K562 (cell line): Measurements from ENCODE around the gene SLC39A5. TPM values are rescaled to one million over a fixed set of nuclear protein-coding genes. Genes with fewer than 3 reads are reported as not detected.
A peak's percentile ranks its signal among the peaks of the same experiment; 100 is the strongest.

Source experiments
- ATF1 ChIP-seq, 2 experiments: fragments of 450-650 bp in 1 of 2; IDR thresholded peaks; 2 replicates each; pipeline ENCODE4 v1.6.1; 2016; ENCODE audit warnings: missing compliant biosample characterization in 1 of 2, missing genetic modification characterization in 1 of 2
- CBFA2T2 ChIP-seq: fragments of 450-650 bp; conservative IDR thresholded peaks from 2 replicates; pipeline ENCODE4 v1.6.1; 2017; ENCODE audit warnings: mild to moderate bottlenecking
- CBX2 ChIP-seq: fragments of 200-600 bp; sonication (generic); IDR thresholded peaks from one replicate; pipeline ENCODE4 v1.6.1; 2012; ENCODE audit warnings: mild to moderate bottlenecking, low read length, inconsistent platforms; ENCODE audit not compliant: insufficient read depth, poor library complexity, severe bottlenecking
- E2F4 ChIP-seq: sonication (generic); formaldehyde crosslinking; IDR thresholded peaks from 2 replicates; pipeline ENCODE4 v1.8.0; 2022; ENCODE audit warnings: mild to moderate bottlenecking, low read depth, missing genetic modification reagents
- FOXM1 ChIP-seq, 2 experiments: fragments of 450-650 bp in 1 of 2; sonication (generic) in 1 of 2; formaldehyde crosslinking in 1 of 2; IDR thresholded peaks; 2 replicates each; pipeline versions ENCODE4 v1.6.1 to v1.9.0; 2017 to 2022; ENCODE audit warnings: low read depth in 2 of 2, mild to moderate bottlenecking in 2 of 2, missing genetic modification reagents in 1 of 2, moderate library complexity in 1 of 2
- HMG20A ChIP-seq: fragments of 450-650 bp; formaldehyde crosslinking; conservative IDR thresholded peaks from 2 replicates; pipeline ENCODE4 v1.4.0; 2020; ENCODE audit warnings: mild to moderate bottlenecking, mixed read lengths
- IFI16 ChIP-seq: fragments of 250-450 bp; sonication (Bioruptor Pico); IDR thresholded peaks from 2 replicates; pipeline ENCODE4 v2.1.2; 2022; ENCODE audit warnings: mild to moderate bottlenecking, inconsistent platforms
- ILF3 ChIP-seq: fragments of 450-650 bp; IDR thresholded peaks from 2 replicates; pipeline ENCODE4 v1.6.1; 2018; ENCODE audit warnings: antibody characterized with exemption, mild to moderate bottlenecking, moderate library complexity, borderline replicate concordance
- NELFE ChIP-seq: IDR thresholded peaks from 2 replicates; pipeline ENCODE4 v1.6.1; 2011; ENCODE audit warnings: mild to moderate bottlenecking; ENCODE audit not compliant: insufficient read depth, insufficient read length
- NKRF ChIP-seq: fragments of 450-650 bp; IDR thresholded peaks from 2 replicates; pipeline ENCODE4 v1.6.1; 2016; ENCODE audit warnings: borderline replicate concordance
- RBFOX2 ChIP-seq: fragments of 200-400 bp; formaldehyde crosslinking; IDR thresholded peaks from 2 replicates; pipeline ENCODE4 v1.6.1; 2017; ENCODE audit warnings: low read depth, mild to moderate bottlenecking, low read length, moderate library complexity
- SAP30 ChIP-seq: fragments of 200-600 bp; sonication (generic); IDR thresholded peaks from 2 replicates; pipeline ENCODE4 v1.6.1; 2012; ENCODE audit warnings: borderline replicate concordance, low read depth, mild to moderate bottlenecking, moderate library complexity, low read length, control low read depth, inconsistent platforms; ENCODE audit not compliant: insufficient read depth, poor library complexity, severe bottlenecking
- ZFPM2 ChIP-seq: fragments of 250-450 bp; sonication (Bioruptor Pico); IDR thresholded peaks from 2 replicates; pipeline ENCODE4 v1.5.1; 2022; ENCODE audit warnings: mild to moderate bottlenecking
- ZNF311 ChIP-seq: fragments of 250-450 bp; sonication (Bioruptor Pico); IDR thresholded peaks from 2 replicates; pipeline ENCODE4 v1.4.0; 2020; ENCODE audit warnings: mild to moderate bottlenecking, moderate library complexity
- ZNF586 ChIP-seq: fragments of 450-650 bp; formaldehyde crosslinking; conservative IDR thresholded peaks from 2 replicates; pipeline ENCODE4 v1.4.0; 2020; ENCODE audit warnings: mild to moderate bottlenecking, moderate library complexity
- polyA plus RNA-seq, 8 experiments: library from polyadenylated mRNA; depleted of rRNA in 4 of 8; stranded (reverse) in 5 of 8; unstranded in 3 of 8; fragments of >200 nt; fragmentation: Nextera tagmentation in 2 of 8; fragmentation: Illumina TruSeq in 1 of 8; extraction: Ambion mirVana in 2 of 8; extraction: Trizol in 1 of 8; gene quantifications; 2 replicates each; pipeline versions ENCODE4 v1.2.1 to v1.2.3, GENCODE V29; 2011 to 2014; ENCODE audit warnings: inconsistent platforms in 1 of 8, missing spikeins in 1 of 8
- total RNA-seq, 7 experiments: library from RNA; depleted of rRNA in 6 of 7; stranded (reverse); fragments of >200 nt in 6 of 7; fragmentation: Illumina TruSeq in 2 of 7; extraction: Trizol in 2 of 7; gene quantifications; 2 replicates each; pipeline versions ENCODE4 v1.2.1 to v1.2.3, GENCODE V29; 2011 to 2021; ENCODE audit warnings: low replicate concordance in 1 of 7
- TF ChIP-seq, protein P1 (sequence below): sonication (generic); formaldehyde crosslinking; IDR thresholded peaks from 2 replicates; pipeline ENCODE4 v1.8.0; 2023; ENCODE audit warnings: mild to moderate bottlenecking, missing genetic modification reagents
- TF ChIP-seq, protein P2 (sequence below): sonication (generic); formaldehyde crosslinking; IDR thresholded peaks from 2 replicates; pipeline ENCODE4 v1.8.1; 2023; ENCODE audit warnings: mild to moderate bottlenecking, missing genetic modification reagents

SLC39A5 gene
- total and polyA plus RNA-seq, 9 of the 15 experiments (the other 6 are each of a cell fraction or from before 2014, with no cell fraction given): 0.08 to 0.10 TPM; not detected in 7

GRCh38 chr12:56224102-56224701, 5.6 kb upstream of the SLC39A5 start, which contains the start of gene NABP2 (continued):
- TF ChIP-seq, protein P1, sequence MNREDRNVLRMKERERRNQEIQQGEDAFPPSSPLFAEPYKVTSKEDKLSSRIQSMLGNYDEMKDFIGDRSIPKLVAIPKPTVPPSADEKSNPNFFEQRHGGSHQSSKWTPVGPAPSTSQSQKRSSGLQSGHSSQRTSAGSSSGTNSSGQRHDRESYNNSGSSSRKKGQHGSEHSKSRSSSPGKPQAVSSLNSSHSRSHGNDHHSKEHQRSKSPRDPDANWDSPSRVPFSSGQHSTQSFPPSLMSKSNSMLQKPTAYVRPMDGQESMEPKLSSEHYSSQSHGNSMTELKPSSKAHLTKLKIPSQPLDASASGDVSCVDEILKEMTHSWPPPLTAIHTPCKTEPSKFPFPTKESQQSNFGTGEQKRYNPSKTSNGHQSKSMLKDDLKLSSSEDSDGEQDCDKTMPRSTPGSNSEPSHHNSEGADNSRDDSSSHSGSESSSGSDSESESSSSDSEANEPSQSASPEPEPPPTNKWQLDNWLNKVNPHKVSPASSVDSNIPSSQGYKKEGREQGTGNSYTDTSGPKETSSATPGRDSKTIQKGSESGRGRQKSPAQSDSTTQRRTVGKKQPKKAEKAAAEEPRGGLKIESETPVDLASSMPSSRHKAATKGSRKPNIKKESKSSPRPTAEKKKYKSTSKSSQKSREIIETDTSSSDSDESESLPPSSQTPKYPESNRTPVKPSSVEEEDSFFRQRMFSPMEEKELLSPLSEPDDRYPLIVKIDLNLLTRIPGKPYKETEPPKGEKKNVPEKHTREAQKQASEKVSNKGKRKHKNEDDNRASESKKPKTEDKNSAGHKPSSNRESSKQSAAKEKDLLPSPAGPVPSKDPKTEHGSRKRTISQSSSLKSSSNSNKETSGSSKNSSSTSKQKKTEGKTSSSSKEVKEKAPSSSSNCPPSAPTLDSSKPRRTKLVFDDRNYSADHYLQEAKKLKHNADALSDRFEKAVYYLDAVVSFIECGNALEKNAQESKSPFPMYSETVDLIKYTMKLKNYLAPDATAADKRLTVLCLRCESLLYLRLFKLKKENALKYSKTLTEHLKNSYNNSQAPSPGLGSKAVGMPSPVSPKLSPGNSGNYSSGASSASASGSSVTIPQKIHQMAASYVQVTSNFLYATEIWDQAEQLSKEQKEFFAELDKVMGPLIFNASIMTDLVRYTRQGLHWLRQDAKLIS (CRISPR knock-in tag): no peak; the same call in 1 of the 2 replicates
- TF ChIP-seq HMG20A (CRISPR knock-in tag) (no peak), ILF3 (no peak), FOXM1 (IDR thresholded peaks at IDR 0.05; ENCODE audit: low read depth) (peak; percentile 41; the same call in 1 of the 2 replicates), FOXM1 (CRISPR knock-in tag; IDR thresholded peaks at IDR 0.05; ENCODE audit: low read depth) (no peak), ZFPM2 (CRISPR knock-in tag) (0 out of 2 replicates have a peak, but pooled peaks have one; percentile 20), ATF1 (CRISPR knock-in tag; IDR thresholded peaks at IDR 0.05) (no peak), ATF1 (tag; IDR thresholded peaks at IDR 0.05) (peak; percentile 88), NKRF (no peak; the same call in 1 of the 2 replicates), CBX2 (no peak), SAP30 (peak; percentile 30), CBFA2T2 (no peak), IFI16 (CRISPR knock-in tag) (no peak), ZNF311 (CRISPR knock-in tag) (no peak), E2F4 (CRISPR knock-in tag) (peak; percentile 69), ZNF586 (CRISPR knock-in tag) (no peak), RBFOX2 (peak; percentile 82), NELFE (no peak)
- TF ChIP-seq, protein P2, sequence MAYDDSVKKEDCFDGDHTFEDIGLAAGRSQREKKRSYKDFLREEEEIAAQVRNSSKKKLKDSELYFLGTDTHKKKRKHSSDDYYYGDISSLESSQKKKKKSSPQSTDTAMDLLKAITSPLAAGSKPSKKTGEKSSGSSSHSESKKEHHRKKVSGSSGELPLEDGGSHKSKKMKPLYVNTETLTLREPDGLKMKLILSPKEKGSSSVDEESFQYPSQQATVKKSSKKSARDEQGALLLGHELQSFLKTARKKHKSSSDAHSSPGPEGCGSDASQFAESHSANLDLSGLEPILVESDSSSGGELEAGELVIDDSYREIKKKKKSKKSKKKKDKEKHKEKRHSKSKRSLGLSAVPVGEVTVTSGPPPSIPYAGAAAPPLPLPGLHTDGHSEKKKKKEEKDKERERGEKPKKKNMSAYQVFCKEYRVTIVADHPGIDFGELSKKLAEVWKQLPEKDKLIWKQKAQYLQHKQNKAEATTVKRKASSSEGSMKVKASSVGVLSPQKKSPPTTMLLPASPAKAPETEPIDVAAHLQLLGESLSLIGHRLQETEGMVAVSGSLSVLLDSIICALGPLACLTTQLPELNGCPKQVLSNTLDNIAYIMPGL (CRISPR knock-in tag): peak; percentile 78
